Transverse colon (tissue), 4 donors: ENCODE results near the gene MESP1. TPM values are rescaled to one million over a fixed set of nuclear protein-coding genes. Genes with fewer than 3 reads are reported as not detected.

ENCODE experiments used
- DNase-seq: peaks from one replicate; pipeline ENCODE4 v3.0.0-alpha.2; 2019
- H3K27ac ChIP-seq, 4 donors: fragments of 200-600 bp; sonication (generic); 2 replicates each; pipeline ENCODE4 v1.5.1; 2016 to 2018; ENCODE audit warnings: inconsistent platforms in 4 of 4
- H3K27me3 ChIP-seq: fragments of 200-600 bp; sonication (generic); 2 replicates; pipeline ENCODE4 v1.5.1; 2017; ENCODE audit warnings: inconsistent platforms
- H3K36me3 ChIP-seq, 4 donors: fragments of 200-600 bp; sonication (generic); 2 replicates each; pipeline ENCODE4 v1.5.1; 2017 to 2019; ENCODE audit warnings: inconsistent platforms in 4 of 4
- H3K4me1 ChIP-seq, 4 donors: fragments of 200-600 bp; sonication (generic); 2 replicates each; pipeline ENCODE4 v1.5.1; 2017 to 2020; ENCODE audit warnings: inconsistent platforms in 4 of 4
- H3K4me3 ChIP-seq, 4 donors: fragments of 200-600 bp; sonication (generic); 1 replicate in 1 of 4; 2 replicates in 3 of 4; pipeline versions ENCODE4 v1.5.1 to v1.6.1; 2017 to 2019; ENCODE audit warnings: inconsistent platforms in 4 of 4
- H3K9me3 ChIP-seq, 2 donors: fragments of 200-600 bp; sonication (generic); 2 replicates each; pipeline ENCODE4 v1.5.1; 2017 to 2019; ENCODE audit warnings: inconsistent platforms in 2 of 2
- CTCF ChIP-seq, 5 experiments: fragments of 200-600 bp in 3 of 5; fragments of 450-650 bp in 2 of 5; sonication (generic) in 3 of 5; IDR thresholded peaks; 1 replicate in 2 of 5; 2 replicates in 3 of 5; pipeline ENCODE4 v1.5.1; 2016 to 2017; ENCODE audit warnings: antibody characterized with exemption in 5 of 5, inconsistent platforms in 3 of 5, mild to moderate bottlenecking in 2 of 5, moderate library complexity in 1 of 5
- EP300 ChIP-seq: sonication (generic); formaldehyde crosslinking; IDR thresholded peaks from one replicate; pipeline ENCODE4 v1.6.1; 2017; ENCODE audit warnings: antibody characterized with exemption, low read depth
- POLR2A ChIP-seq: fragments of 450-650 bp; IDR thresholded peaks from one replicate; pipeline ENCODE4 v1.6.1; 2016; ENCODE audit warnings: antibody characterized with exemption, mild to moderate bottlenecking, moderate library complexity
- POLR2AphosphoS5 ChIP-seq, 3 donors: sonication (generic); formaldehyde crosslinking; IDR thresholded peaks; one replicate each; pipeline ENCODE4 v1.6.1; 2016; ENCODE audit warnings: antibody characterized with exemption in 3 of 3
- WGBS, 2 donors: methylation state at CpG; one replicate each; pipeline ENCODE4 v1.1.5; 2018; ENCODE audit warnings: low coverage in 1 of 2; 5-methylcytosine and 5-hydroxymethylcytosine counted together
- in situ Hi-C, 4 donors: fragments of 200-750 bp; cut with MboI; loops; one replicate each; pipeline versions ENCODE4 v1.15.0 to v1.15.1; 2017; ENCODE audit warnings: low sequenced_read_pairs in 3 of 4, low pct_ligation_motif_present in 1 of 4, low pct_unique_long_range_greater_than_20kb in 1 of 4
- intact Hi-C: fragments of 100-400 bp; cut with DNase I; formaldehyde crosslinking; loops from one replicate; pipeline ENCODE4 v1.15.1; 2023; ENCODE audit warnings: low total_unique reads
- total RNA-seq, 4 donors: library from RNA; depleted of rRNA; stranded (reverse); fragments of >200 nt; gene quantifications; one replicate each; pipeline ENCODE4 v1.1.0, GENCODE V29; 2016

MESP1 gene
- total RNA-seq, 4 donors from 2014 or later, result 8.6 to 13.5 (median 12.5) TPM

GRCh38 chr15:89749951-89750559 lies 994 bp downstream of the MESP1 start:
- intact Hi-C loops, result loop anchor here (10.0 kb wide), 1 partner anchor 475 kb away; no protein-coding TSS in a partner anchor
- peak overlapping the region; percentile 68 to 86 (median 80) for H3K27ac ChIP-seq
- H3K4me1 ChIP-seq, result peaks cover 6 to 30% (median 27%) of the 10 kb centered on the region in 4 donors
- no peaks in the 10 kb centered on the region for H3K9me3 ChIP-seq
- in situ Hi-C loops, result loop anchor here (10.0 to 25.0 kb wide), 3 partner anchors 125 to 345 kb away; no protein-coding TSS in a partner anchor
- TF ChIP-seq CTCF (IDR thresholded peaks at IDR 0.05) (no peak), POLR2AphosphoS5 (IDR thresholded peaks at IDR 0.05) (no peak), EP300 (no peak), POLR2A (no peak)
- peak; percentile 30 for DNase-seq
- H3K36me3 ChIP-seq, result no peaks in the 10 kb centered on the region
- WGBS, 2 donors, result 18% methylated on average over 20 of the region's 41 CpGs; no CpG with 5 or more reads in 1 of the 2 donors
- no peaks in the 10 kb centered on the region for H3K27me3 ChIP-seq
- peak overlapping the region; percentile 56 to 73 (median 66) for H3K4me3 ChIP-seq

DNA sequence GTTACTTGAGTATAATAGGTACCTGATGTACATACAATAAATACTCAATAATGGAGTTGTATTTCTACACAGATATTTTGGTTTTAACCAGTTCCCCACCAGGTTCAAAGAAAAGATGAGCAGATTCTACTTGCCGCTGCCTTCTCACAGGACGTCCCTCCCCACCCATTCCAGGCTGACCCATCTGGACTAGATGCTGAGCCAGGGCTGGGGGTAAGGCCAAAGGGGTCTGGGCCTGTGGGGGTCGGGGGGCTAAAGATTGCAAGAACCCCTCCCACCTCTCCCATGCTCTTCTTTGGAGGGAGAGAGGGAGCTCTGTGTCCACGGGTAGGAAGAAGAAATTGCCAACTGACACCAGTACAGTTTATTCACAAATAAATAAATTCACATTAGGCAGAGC lies 1.5 kb downstream of the MESP1 start:
- intact Hi-C loops (no loop called here), in situ Hi-C loops (loop anchor here in 1 of 4 donors (25.0 kb wide), 1 partner anchor 338 kb away; no protein-coding TSS in a partner anchor)
- no peak for DNase-seq
- no peaks in the 10 kb centered on the region for H3K27me3 ChIP-seq
- H3K4me1 ChIP-seq, result peaks cover 6 to 30% (median 27%) of the 10 kb centered on the region in 4 donors
- H3K4me3 ChIP-seq, result peak overlapping the region in 2 of 4 donors; percentile 71 to 73
- WGBS, 2 donors, result 63 to 73% methylated on average over 3 to 4 of the region's 4 CpGs
- peak overlapping the region in 3 of 4 donors; percentile 80 to 86 (median 81) for H3K27ac ChIP-seq
- TF ChIP-seq CTCF (IDR thresholded peaks at IDR 0.05), result no peak
- H3K9me3 ChIP-seq, result no peaks in the 10 kb centered on the region
- no peaks in the 10 kb centered on the region for H3K36me3 ChIP-seq

DNA sequence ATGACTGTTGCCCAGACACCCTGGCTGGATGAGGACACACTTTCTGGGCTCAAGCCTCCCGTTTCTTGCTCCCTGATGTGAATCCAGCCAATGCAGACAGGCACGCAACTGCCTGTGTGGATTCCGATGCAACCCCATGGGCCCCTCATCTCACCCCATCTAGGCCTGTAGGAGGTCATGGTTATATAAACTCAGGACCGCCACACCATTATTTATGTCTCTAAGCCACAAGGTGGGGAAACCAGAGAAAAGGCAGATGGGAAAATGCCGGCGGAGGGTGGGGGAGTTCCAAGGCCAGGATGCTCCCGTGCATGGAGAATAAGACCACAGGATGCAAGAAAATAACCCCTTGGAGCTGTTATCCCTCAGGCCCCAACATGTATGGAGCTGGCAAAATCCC lies 2.0 kb downstream of the MESP1 start:
- intact Hi-C loops, result no loop called here
- in situ Hi-C loops, result loop anchor here in 1 of 4 donors (25.0 kb wide), 1 partner anchor 338 kb away; no protein-coding TSS in a partner anchor
- WGBS, 2 donors, result 76 to 100% methylated on average over 1 to 7 of the region's 7 CpGs
- no peak for TF ChIP-seq POLR2A
- no peak for TF ChIP-seq CTCF (IDR thresholded peaks at IDR 0.05)
- no peak for TF ChIP-seq POLR2AphosphoS5 (IDR thresholded peaks at IDR 0.05)
- TF ChIP-seq EP300, result no peak
- Histone ChIP-seq H3K36me3 (no peaks in the 10 kb centered on the region), H3K4me3 (no peak overlapping the region), H3K9me3 (no peaks in the 10 kb centered on the region), H3K4me1 (peaks cover 6 to 30% (median 27%) of the 10 kb centered on the region in 4 donors), H3K27me3 (no peaks in the 10 kb centered on the region), H3K27ac (peak overlapping the region in 3 of 4 donors; percentile 1 to 86 (median 80))
- DNase-seq, result peak; percentile 45

- DNase-seq, result peak; percentile 30
- TF ChIP-seq EP300 (no peak), POLR2A (no peak), POLR2AphosphoS5 (IDR thresholded peaks at IDR 0.05) (no peak), CTCF (IDR thresholded peaks at IDR 0.05) (no peak)
- no peaks in the 10 kb centered on the region for H3K36me3 ChIP-seq
- intact Hi-C loops, result no loop called here
- H3K9me3 ChIP-seq, result no peaks in the 10 kb centered on the region
- H3K4me3 ChIP-seq, result no peak overlapping the region
- H3K27ac ChIP-seq, result peak overlapping the region in 3 of 4 donors; percentile 1 to 86 (median 80)
- 56 to 69% methylated on average over 13 to 26 of the region's 28 CpGs for WGBS, 2 donors
- H3K4me1 ChIP-seq, result peaks cover 6 to 30% (median 27%) of the 10 kb centered on the region in 4 donors
- H3K27me3 ChIP-seq, result no peaks in the 10 kb centered on the region
- in situ Hi-C loops, result loop anchor here in 1 of 4 donors (25.0 kb wide), 1 partner anchor 339 kb away; no protein-coding TSS in a partner anchor
These were observed 3.1 kb downstream of the MESP1 start for GRCh38 chr15:89747708-89748682.
